Stimulated activated CD4-positive, alpha-beta T cell treated with anti-CD3 and anti-CD28 coated beads, Interleukin-12 subunit alpha, Interleukin-12 subunit beta, amount 100 ng/mL, for 4 hours (primary cell): ENCODE measurements around the gene COX10.

Experiments used
- DNase-seq: peaks from one replicate; pipeline ENCODE4 v3.0.0-alpha.2; 2020

COX10 gene

DNA sequence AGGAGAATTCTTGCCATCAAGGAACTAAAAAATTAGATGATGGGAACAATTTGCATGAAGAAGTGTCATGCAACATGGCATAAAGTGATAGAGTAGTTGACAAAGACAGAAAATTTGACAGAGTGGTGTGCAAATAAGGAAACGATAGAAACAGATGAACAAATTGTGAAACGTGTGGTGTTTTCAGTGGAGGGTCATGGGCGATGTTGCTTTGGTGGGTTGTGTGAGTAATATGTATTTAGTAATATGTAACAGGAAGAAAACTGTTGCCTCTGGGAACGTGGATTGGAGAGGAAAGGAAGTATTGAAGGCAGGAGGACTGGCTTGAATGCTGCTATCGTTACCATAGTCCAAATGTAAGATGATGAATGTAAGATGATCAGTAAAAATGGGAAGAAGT, 3.6 kb downstream of the COX10 start:
- no peak for DNase-seq

DNA sequence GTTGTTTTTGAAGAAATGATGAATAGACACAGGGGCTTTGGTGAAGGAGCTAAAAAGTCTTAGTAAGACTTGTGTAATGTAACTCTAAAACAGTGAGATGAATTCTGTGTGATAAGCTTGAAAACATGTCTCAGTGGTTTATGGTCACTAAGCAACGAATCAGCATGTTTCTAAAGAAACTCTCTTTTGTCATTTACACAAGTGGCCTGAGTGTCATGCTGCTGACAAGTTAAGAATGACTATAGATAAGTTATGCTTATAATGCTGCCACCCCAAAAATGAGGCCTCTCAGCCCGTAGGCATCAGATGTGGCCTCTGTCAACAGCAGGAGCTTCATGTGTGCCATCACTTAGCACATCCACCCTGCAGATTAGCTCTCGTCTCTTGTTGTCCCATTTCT, 8.7 kb downstream of the COX10 start:
- no peak for DNase-seq

DNA sequence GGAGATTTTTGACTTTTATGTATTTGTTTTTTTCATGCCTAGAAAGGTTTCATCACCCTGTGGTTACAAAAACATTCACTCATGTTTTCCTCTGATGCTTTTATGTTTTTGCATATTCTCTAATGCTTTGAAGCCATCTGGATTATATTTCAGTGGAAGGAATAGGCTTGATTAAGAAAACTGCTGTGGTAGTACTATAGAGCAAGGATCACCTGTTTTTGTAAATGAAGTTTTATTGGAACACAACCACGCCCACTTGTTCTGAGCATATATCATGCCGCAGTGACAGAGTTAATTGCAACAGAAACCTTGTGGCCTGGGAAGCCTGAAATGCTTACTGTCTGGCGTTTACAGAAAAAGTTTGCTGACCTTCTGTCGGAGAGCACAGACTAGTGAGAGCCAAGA, 11.5 kb downstream of the COX10 start:
- DNase-seq, result no peak

DNA sequence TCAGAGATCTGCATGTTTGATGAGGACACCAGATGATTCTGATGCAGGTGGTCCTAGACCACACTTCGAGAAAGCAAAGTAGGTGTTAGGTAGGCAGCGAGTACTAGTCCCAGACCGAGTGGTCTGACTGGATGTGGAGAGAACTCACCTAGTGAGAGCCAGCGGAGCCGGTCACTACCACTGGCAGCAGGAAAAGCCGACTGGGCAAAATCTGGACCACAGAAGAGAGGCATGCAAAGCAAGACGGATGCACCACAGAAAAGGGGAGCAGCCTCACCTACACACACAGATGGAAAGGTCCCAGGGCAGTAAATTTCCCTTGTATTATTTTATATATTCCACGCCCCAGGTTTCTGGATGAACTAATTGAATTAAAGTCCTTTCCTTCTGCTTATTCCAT, 13.5 kb downstream of the COX10 start:
- no peak for DNase-seq

DNA sequence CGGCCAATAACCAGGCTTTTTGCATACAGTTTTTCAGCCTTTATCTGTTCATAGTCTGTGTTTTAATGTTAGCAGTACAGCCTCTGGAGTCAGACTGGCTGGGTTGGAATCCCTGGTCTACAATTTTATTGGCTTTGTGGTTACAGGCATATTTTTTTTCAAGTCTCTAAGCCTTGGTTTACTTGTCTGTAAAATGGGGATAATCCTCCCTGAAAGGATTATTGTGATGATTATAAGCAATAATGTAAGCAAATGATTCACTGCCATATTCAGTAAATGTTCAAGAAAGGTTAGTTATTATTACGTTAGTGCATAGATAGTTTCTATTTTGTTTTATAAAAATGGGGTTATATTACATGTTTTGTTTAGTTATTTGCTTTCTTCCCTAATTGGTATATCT, 15.7 kb downstream of the COX10 start:
- DNase-seq, result no peak

DNA sequence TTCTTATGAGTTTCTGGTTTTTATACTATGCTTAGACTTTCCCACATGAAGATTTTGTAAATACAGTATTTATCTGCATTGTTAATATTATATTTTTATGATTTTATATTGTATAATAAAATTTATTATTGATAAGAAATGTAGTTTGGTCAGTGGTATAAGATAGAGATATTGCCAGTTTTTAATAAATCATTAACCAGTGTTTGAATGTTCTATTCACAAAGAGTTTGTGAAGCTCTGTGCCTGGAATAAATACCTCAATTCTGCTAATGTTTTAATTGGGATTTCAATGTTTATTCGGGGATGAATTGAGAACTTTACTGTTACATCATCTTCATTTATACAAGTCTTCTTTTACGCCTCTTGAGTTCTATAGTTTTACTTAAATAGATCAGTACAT, 16.9 kb downstream of the COX10 start:
- no peak for DNase-seq

DNA sequence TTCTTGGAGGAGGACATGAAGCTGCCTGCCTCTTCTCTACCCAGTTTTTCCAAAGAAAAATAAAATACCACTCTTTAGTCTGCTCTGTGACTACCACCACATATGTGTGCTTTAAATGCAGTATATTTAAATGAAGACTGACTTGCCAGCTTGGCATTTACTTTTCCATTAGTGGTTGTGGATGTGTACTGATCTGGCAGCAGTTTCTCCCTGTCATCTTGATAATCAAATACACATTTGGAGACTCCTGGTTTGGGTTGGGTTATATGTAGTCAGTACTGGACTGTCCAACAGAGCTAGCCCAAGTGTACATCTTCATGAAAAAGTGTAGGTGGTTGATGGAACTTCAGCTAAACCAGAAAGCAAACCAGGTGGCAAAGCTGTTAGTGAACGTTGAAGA, 19.9 kb downstream of the COX10 start:
- DNase-seq, result no peak

DNA sequence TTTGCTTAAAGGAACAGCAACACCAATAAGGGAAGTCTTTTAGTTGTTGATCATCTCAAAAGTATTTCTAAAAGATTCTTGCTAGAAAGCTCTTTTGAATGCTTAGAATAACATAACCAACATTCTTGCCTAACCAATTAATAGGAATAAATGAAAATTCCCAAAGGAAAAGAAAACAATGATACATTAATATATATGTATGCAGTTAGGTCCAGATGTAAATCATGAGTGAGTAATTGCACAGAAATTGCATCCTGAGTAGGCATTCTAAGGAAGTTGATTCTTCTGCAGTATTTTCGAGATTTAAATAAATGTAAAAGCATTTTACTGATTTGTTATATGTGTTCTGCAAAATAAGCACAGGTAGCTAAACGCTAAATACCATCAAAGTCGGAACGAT, 22.1 kb downstream of the COX10 start:
- no peak for DNase-seq

DNA sequence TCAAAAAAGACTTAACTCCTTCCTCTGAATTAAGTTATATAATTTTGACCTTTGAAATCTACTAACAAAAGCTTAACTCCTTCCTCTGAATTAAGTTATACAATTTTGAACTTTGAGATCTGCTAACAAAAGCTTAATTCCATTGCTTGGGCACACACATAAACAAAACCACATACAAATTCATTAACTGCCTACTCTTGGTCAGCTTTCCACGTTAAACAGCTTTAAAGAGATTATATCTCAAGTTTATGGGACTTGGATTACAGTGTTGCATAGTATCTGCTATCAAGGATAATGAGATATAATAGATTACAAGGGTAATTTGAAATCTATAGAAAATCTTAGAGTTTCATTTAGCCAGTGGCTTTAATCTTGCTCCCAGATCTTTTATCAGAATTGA, 23.5 kb downstream of the COX10 start:
- no peak for DNase-seq

DNA sequence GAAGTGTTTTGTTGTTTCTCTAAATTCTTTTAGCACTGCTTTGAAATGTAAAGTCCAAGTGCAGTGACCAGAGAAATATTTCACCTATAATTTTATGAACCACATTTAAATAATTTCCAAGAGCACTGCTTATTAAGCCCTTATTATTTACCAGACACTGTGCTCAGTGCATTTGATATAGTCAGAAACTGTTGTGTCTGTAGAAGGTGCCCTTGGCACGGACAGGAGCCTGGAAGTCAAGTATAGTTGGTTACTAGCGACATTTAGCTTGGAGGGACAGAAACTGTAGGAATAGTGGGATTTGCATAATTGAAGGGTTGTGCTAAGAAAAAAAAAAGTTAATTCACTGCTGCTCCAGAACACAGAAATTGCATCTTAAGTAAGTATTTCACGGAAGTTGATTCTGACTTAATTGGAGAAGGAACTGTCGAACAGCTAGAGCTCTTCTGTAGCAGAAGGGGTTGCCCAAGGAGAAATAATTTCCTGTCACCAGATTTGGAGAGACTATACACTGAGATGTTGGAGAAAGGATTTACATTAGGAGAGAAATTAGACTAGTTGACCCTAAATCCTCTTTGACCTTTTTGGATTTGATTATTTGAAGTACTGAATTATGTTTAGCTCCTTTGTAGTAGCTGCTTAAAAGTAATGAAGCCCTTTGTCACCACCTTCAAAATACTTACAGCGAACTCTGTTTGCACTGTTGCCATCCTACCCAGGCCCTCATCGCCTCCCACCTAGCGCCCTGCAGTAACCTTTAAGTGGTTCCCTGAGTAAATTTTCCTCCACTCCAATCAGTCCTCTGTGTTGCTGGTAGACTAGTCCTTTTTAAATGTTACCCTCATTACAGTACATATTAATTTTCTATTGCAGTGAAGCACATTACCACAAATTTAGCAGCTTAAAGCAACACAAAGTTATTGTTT, 25.6 kb downstream of the COX10 start:
- DNase-seq, result no peak

DNA sequence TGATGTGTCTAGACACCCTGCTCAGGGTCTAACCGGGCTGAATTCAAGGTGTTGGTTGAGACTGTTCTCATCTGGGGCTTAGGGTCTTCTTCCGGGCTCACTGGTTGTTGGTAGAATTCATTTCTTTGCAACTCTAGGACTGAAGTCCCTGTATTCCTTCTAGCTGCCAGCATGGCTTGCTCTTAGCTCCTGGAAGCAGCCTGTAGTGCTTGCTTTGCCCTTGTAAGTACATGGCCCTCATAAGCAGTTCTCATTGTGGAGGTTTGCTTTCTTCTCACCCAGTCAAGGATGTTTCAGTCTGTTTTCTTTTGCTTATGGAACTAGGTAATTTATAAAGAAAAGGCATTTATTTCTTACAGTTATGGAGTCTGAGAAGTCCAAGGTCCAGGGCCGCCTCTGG, 26.3 kb downstream of the COX10 start:
- DNase-seq, result no peak

DNA sequence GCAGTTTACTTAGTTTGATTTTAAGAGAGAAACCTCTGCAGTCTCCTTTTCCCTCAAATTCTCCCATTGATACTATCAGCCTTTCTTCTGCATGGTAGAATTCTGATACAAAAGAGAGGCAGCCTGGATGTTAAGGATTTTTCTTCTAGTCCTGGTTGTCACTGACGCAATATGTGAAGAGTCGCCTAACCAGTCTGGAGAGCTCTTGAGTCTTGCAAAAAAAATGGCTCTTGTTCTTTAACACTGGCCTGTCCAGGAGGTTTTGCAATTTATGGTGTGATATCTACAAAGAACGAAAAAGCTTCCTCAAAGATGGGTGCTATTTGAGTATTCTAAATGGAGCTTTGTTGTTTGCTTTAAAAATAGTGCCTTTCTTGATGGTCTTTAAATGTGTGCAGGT, 28.9 kb downstream of the COX10 start:
- no peak for DNase-seq

DNA sequence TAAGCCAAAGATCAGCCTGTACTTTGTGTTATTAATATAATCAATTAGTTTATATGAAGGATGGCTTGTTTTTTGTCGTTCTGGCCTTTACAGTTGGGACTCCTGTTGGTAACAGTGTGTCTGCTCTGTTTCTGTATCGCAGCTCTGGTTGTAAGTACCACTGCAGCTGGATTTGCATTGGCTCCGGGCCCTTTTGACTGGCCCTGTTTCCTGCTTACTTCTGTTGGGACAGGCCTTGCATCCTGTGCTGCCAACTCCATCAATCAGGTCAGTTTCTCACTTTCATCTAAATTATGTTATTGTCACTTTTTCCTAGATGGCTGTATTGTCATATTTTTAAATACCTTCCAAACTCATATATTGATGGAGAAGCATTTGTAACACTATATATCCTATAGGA, 32.7 kb downstream of the COX10 start:
- no peak for DNase-seq

DNA sequence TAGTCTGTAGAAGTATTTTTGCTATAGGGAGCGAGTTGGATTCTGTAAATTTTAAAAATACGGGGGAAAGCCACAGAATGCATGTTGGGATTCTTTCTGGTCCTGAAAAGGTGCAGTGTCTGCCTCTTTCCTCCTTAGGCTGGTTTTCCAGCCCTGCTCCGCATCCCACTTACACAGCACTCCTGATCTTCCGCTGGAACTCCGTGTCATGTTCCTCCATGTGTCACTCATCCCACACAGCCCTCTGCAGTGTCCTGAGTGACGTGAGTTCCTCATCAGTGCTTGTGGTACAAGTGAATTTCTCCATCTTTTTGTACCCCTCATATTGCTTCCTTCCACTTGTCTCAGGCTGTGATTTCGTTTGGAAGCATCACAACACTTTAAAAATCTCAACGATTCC, 34.5 kb downstream of the COX10 start:
- no peak for DNase-seq

DNA sequence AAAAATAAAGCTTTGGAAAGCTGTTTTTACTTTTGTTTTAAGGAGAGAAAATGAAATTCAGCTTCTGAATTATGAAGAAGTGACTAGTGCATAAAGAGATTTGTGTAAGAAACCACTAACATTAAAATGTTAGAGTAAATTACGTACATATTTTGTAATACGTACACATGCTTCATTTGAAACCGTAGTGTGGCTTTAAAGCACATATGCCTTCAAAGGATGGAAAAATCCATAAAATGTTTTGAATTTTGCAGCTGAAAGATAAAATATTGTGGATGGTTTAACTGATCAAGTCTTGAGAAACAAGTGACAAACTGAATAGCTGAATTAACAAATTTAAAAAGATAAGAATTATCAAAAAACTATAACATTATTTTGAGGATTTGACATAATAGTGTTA, 35.4 kb downstream of the COX10 start:
- no peak for DNase-seq

DNA sequence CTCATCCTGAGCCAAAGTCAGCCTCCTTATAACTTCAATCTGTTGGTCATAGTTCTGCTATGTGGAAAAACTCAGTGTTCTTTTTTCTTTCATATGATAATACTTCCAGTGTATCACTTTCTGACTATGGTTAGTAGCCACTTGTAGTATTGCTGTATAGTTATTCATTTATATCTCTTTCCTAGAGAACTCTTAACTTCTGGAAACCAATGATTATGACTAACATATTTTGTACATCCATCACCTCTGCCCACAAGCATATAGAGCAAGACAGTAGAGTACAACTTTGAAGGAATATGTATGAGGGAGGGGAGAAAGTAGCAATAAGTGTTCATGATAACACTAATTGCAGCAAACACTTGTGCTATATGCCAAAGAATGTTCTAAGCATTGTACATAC, 38.6 kb downstream of the COX10 start:
- no peak for DNase-seq

DNA sequence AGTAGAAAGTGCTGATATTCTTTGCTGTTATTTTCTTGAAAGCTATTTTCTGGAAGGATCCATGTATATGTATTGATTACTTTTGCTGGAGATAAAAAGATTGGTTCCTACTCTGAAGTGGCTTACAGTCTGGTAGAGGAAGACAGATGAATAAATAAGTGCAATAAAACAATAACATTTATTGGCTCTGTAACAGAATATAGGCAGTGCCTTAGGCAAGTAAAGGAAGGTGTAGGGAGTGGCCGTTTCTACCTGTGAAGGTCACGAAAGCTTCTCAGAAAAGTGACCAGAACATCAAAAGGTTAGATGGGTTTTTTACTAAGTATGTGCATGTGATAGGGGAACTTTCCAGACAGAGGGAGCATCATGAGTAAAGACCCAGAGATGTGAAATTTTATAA, 43.1 kb downstream of the COX10 start:
- DNase-seq, result no peak

DNA sequence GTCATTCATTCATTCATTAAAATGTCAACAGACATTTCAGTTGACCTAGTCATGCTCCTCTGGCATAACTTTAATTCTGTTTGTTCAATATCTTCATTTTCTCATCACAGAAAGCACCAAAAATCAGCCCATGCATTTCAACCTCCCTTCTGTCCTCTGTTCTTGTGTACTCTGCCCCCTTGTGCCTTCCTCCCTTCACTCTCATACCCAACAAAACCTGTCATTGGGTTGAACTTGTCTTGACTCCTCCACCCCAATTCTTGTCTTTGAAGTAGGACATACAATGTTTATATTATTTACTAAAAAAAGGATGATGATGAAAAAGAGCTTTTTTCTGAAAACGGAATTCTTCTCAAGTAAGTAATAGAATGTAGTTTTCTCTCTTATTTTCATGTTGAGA, 43.8 kb downstream of the COX10 start:
- no peak for DNase-seq

DNA sequence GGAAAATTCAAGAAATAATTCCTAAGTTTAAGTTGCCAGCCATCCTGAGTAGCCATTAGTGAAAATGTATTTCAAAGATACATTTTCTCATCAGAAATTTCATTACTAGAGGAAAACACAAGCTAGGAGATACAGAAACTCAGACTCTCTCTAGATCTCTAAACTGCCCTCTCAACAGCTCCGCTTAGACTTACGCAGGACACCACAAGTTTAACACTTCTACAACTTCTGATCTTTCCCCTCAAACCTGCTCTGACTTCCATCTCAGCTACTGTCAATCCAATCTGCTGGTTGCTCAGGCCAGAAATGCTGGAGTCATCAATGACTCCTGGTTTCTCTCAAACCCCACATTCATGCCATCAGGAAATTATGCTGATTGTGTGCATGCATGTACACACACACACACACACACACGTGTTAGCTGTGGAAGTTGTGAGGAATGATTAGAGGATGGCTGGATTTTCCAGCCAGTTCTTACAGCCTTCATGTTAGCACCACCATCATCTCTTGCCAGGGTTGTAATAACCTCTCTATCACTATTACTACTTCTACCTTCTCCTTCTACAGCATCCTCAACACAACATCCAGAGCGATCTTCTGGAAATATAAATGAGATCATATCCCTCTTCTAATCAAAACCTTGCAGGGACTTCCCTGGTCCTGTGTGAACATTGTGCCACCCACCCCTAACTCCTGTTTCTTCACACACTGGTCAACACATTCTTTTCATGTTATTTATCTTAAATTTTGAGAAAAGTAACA, 47.1 kb downstream of the COX10 start:
- DNase-seq, result no peak

DNA sequence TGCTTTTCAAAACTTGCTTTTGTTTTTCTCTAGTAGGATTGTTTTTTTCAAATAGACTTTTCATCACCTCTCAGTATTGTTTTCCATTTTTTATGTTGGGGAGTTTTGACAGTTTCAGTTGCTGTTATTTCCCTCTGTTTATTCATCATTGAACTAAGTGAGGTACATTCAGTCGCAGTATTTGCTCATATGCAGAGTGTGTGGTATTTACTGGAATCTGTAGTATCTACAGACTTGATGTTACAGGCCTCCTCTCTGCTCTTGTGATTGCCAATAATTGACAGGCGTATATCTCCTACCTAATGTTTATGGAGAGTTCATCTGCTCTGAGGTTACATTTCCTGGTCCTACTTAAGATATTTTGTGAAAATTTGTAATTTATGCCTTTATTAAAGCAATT, 49.6 kb downstream of the COX10 start:
- DNase-seq, result no peak

DNA sequence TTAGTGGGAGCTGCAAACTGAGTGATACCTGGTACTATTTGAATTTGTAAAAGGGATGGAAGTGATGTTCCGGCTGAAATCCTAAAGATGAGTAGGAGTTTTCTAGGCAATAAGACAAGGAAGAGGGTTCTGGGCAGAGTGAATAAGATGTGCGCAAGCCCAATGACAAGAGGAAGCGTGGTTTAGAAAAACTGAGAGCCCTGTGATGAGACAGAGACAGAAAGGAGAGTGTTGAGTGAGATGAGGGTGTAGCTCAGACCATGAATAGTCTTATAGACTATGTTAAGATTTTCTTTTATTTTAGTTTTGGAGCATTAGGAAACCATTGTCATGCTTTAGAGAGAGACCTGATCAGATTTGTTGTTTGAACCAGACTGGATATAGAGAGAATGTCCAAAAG, 50.2 kb downstream of the COX10 start:
- no peak for DNase-seq

DNA sequence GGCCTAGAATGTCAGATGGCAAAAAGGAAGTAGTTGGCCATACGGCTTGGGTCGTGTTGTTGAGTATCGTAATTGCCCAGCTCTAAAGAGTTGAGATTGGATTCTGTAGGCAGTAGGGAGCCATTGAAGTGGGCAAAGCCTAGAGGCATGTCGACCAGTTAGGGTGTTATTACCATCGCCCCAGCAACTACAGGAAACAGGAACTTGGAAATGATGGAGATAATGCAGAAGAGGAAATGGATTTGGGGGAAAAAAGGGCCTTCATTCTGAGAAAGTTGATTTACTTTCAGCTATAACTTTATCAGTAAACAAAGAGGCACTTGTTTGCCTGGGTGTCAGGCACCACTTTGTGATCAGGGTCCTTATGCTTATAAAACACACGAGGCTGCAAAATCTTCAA, 52.6 kb downstream of the COX10 start:
- DNase-seq, result no peak

DNA sequence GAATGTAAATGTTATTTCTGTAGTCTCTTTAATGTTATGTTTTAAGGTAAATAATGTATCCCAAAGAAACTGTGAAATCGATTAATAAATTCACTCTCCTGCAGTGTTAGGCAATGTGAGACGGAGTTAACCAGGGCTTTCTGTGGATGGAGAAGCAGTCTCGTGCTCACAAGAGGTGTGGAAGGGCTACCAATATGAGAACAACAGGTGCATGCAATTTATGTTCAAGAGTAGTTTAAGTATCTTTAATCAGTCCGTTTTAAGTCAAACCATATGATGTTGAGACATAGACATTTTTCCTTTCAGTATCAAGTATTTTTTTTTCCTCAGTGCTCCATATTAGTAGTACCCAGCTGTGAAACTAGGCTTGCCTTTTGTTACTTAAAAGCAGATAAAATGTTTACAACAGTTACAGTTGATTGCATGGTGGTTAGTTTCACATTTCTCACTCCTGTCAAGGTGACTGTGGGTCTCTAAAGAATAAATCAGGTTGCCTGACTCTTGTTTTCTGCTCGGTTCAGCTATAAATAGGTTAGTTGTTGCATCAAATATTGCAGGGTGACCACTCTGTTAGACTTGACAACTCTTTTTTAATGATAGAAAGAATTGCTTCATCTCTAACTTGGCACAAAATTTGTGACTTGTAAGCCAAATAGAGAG, 54.4 kb downstream of the COX10 start:
- no peak for DNase-seq

DNA sequence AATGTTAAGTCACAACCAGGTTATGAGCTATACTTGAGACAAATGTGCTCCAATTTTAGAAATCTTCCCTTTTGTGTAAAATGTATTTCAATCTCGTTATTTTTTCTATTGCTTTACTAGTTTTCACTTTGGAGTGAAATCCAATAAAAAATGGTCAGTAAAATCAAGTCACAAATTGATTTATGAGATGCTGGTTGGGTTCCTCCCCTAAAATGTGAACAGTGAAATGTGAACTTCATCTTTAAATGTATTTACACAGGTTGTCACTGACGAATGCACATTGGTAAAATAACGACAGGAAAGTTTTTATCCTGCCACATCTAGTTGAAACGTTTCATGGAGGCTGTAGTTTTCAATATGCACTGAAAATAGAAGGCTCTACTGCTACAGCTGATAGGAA, 55.5 kb downstream of the COX10 start:
- no peak for DNase-seq
